ENCODE results near the gene ARMCX1. TPM values are rescaled to one million over a fixed set of nuclear protein-coding genes. Genes with fewer than 3 reads are reported as not detected.

ARMCX1 gene
- total RNA-seq, 1 experiment from 2014 or later: 22.4 TPM

DNA sequence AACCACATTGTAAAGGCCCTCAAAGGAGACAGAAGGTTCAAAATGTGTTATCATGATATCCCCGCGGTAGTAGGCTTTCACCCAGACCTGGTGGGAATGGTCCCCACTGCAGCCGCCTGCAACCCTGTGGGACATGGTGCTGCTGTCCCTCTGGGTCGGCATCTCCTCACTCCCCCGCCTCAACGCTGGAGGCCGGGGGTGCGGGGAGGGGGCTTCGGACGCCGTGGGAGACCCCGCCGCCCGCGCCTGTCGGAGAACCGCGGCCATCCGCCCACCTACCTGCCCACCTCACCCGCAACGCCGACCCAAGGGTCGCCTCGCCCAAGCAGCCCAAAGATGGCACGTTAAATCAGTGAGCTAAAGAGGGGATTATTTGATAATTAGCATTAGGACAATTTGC is 11.2 kb upstream of the ARMCX1 start:
- Mint-ChIP-seq H3K27ac (no peak overlapping the region), H3K9me3 (peaks cover 36 to 42% of the 10 kb centered on the region in 2 experiments), H3K4me3 (no peak overlapping the region), H3K4me1 (no peaks in the 10 kb centered on the region), H3K27me3 (ENCODE audit: low read depth) (no peaks in the 10 kb centered on the region; the same call in 1 of the 2 replicates), H3K36me3 (ENCODE audit: insufficient read depth in 1 of 3, low read depth in 3 of 3) (peaks cover 8 to 9% (median 8%) of the 10 kb centered on the region in 3 experiments; a peak in 4 of 7 replicates)
- no peak overlapping the region for H2BK12ac ChIP-seq (ENCODE audit: insufficient read length, low read depth, low read length)
- peaks cover 12% of the 10 kb centered on the region for H3K9me3 ChIP-seq (ENCODE audit: control insufficient read depth, low read depth, low read length)
- no peak overlapping the region for H3K4me2 ChIP-seq (ENCODE audit: insufficient read depth, insufficient read length, low read length)
- TF ChIP-seq, protein P1, sequence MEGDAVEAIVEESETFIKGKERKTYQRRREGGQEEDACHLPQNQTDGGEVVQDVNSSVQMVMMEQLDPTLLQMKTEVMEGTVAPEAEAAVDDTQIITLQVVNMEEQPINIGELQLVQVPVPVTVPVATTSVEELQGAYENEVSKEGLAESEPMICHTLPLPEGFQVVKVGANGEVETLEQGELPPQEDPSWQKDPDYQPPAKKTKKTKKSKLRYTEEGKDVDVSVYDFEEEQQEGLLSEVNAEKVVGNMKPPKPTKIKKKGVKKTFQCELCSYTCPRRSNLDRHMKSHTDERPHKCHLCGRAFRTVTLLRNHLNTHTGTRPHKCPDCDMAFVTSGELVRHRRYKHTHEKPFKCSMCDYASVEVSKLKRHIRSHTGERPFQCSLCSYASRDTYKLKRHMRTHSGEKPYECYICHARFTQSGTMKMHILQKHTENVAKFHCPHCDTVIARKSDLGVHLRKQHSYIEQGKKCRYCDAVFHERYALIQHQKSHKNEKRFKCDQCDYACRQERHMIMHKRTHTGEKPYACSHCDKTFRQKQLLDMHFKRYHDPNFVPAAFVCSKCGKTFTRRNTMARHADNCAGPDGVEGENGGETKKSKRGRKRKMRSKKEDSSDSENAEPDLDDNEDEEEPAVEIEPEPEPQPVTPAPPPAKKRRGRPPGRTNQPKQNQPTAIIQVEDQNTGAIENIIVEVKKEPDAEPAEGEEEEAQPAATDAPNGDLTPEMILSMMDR (conservative IDR thresholded peaks at IDR 0.05): no peak
- H3K23me2 ChIP-seq (ENCODE audit: insufficient read length, low read depth, low read length, poor library complexity, severe bottlenecking): no peaks in the 10 kb centered on the region
- H3K4me1 ChIP-seq (ENCODE audit: insufficient read depth, low read length): no peaks in the 10 kb centered on the region
- no peak overlapping the region for H3K18ac ChIP-seq (ENCODE audit: insufficient read length, low read depth, low read length)
- H2BK15ac ChIP-seq (ENCODE audit: low read depth, low read length): no peak overlapping the region
- H3K27ac ChIP-seq (ENCODE audit: insufficient read length, low read depth, low read length): no peak overlapping the region
- H3K27me3 ChIP-seq (ENCODE audit: insufficient read depth, low read length): no peaks in the 10 kb centered on the region
- H2AK5ac ChIP-seq (ENCODE audit: insufficient read length, low read length): no peak overlapping the region
- no peak overlapping the region for H3K4ac ChIP-seq (ENCODE audit: low read depth, low read length)
- H3K56ac ChIP-seq (ENCODE audit: insufficient read length, low read depth, low read length): no peak overlapping the region
- H3K79me2 ChIP-seq (ENCODE audit: insufficient read depth, low read length): no peaks in the 10 kb centered on the region
- H3K23ac ChIP-seq (ENCODE audit: insufficient read length, low read depth, low read length): no peak overlapping the region
- H2BK20ac ChIP-seq (ENCODE audit: low read depth, low read length, poor library complexity, severe bottlenecking): no peak overlapping the region
- no peaks in the 10 kb centered on the region for H3K79me1 ChIP-seq (ENCODE audit: insufficient read depth, low read depth, low read length, poor library complexity, severe bottlenecking)
- H4K20me1 ChIP-seq (ENCODE audit: control insufficient read depth, insufficient read depth, insufficient read length): no peaks in the 10 kb centered on the region
- H3K14ac ChIP-seq (ENCODE audit: insufficient read depth, low read length): no peak overlapping the region
- H3K9ac ChIP-seq (ENCODE audit: extremely low read depth, insufficient read length, low read length): no peak overlapping the region
- H2BK120ac ChIP-seq (ENCODE audit: low read depth, low read length, poor library complexity, severe bottlenecking): no peak overlapping the region
- no peak overlapping the region for H4K5ac ChIP-seq (ENCODE audit: insufficient read length, low read depth, low read length)
- no peak overlapping the region for H2AFZ ChIP-seq (ENCODE audit: low read length)
- no peak overlapping the region for H4K8ac ChIP-seq (replicated peaks; ENCODE audit: insufficient read length, low read depth, low read length)
- H3T11ph ChIP-seq (ENCODE audit: low read length): no peak overlapping the region
- H2BK5ac ChIP-seq (ENCODE audit: insufficient read length, low read length): no peak overlapping the region
- WGBS (ENCODE audit: extremely low coverage, insufficient read length, low lambda C conversion rate): no CpG with 5 or more reads among the region's 25 CpGs
- no peak overlapping the region for H4K91ac ChIP-seq (ENCODE audit: insufficient read length, low read depth, low read length)
- no peak for DNase-seq
